Measurements from ENCODE around the gene ZNF883.
"Not testable (repeated sequence)": the region's sequence is repeated elsewhere in the genome, so short reads cannot be mapped to it uniquely, and the experiment has no call there.

ZNF883 gene

GRCh38 chr9:113011911-113012381 is at the start of gene ZNF883:
TSS of gene ZNF883 (minus strand) at chr9:113012192.
- no peak for DNase-seq

- not testable (repeated sequence) for DNase-seq
Observed at GRCh38 chr9:113061072-113061850, 49.3 kb upstream of the ZNF883 start.

- not testable (repeated sequence) for DNase-seq
Observed at GRCh38 chr9:113059581-113060284, 47.7 kb upstream of the ZNF883 start.

GRCh38 chr9:113057193-113057592 is 45.2 kb upstream of the ZNF883 start:
- DNase-seq = no peak

- DNase-seq = peak; percentile 52
Observed at GRCh38 chr9:113056191-113057106, 44.5 kb upstream of the ZNF883 start, which contains the start of gene ZFP37. TSS of gene ZFP37 (minus strand) at chr9:113056724. CDS start at chr9:113056688, 36 bp downstream.

- no peak for DNase-seq
Observed at GRCh38 chr9:113042884-113043657, 31.1 kb upstream of the ZNF883 start.

GRCh38 chr9:113026200-113026599 is 14.2 kb upstream of the ZNF883 start:
- no peak for DNase-seq

- DNase-seq = no peak
Observed at GRCh38 chr9:113018247-113018646, 6.3 kb upstream of the ZNF883 start.

- no peak for DNase-seq
Observed at GRCh38 chr9:113012492-113012891, 500 bp upstream of the ZNF883 start.

GRCh38 chr9:113005777-113006176 is 6.2 kb downstream of the ZNF883 start:
- no peak for DNase-seq

- no peak for DNase-seq
Observed at GRCh38 chr9:112997236-112997941, 14.6 kb downstream of the ZNF883 start.

GRCh38 chr9:112971415-112971814 is 40.6 kb downstream of the ZNF883 start:
- DNase-seq = no peak

- no peak for DNase-seq
Observed at GRCh38 chr9:112970939-112971338, 41.1 kb downstream of the ZNF883 start.

GRCh38 chr9:112969730-112970129 is 42.3 kb downstream of the ZNF883 start:
- no peak for DNase-seq

GRCh38 chr9:112955550-112955949 is 56.4 kb downstream of the ZNF883 start:
- DNase-seq = no peak

GRCh38 chr9:112945620-112946208 is 66.3 kb downstream of the ZNF883 start:
- DNase-seq = no peak

- no peak for DNase-seq
Observed at GRCh38 chr9:112939418-112939817, 72.6 kb downstream of the ZNF883 start.

GRCh38 chr9:112933696-112934095 is 78.3 kb downstream of the ZNF883 start:
- DNase-seq = no peak

GRCh38 chr9:112925058-112925641 is 86.8 kb downstream of the ZNF883 start:
- peak; percentile 0 for DNase-seq

- DNase-seq = no peak
Observed at GRCh38 chr9:112921549-112921948, 90.4 kb downstream of the ZNF883 start.

GRCh38 chr9:112917987-112918362 is 94.0 kb downstream of the ZNF883 start:
- DNase-seq = no peak

All from DMS 273 treated with DMSO at 0.1 percent for 48 hours (cell line).